ENCODE measurements around the gene EARS2.

DNA sequence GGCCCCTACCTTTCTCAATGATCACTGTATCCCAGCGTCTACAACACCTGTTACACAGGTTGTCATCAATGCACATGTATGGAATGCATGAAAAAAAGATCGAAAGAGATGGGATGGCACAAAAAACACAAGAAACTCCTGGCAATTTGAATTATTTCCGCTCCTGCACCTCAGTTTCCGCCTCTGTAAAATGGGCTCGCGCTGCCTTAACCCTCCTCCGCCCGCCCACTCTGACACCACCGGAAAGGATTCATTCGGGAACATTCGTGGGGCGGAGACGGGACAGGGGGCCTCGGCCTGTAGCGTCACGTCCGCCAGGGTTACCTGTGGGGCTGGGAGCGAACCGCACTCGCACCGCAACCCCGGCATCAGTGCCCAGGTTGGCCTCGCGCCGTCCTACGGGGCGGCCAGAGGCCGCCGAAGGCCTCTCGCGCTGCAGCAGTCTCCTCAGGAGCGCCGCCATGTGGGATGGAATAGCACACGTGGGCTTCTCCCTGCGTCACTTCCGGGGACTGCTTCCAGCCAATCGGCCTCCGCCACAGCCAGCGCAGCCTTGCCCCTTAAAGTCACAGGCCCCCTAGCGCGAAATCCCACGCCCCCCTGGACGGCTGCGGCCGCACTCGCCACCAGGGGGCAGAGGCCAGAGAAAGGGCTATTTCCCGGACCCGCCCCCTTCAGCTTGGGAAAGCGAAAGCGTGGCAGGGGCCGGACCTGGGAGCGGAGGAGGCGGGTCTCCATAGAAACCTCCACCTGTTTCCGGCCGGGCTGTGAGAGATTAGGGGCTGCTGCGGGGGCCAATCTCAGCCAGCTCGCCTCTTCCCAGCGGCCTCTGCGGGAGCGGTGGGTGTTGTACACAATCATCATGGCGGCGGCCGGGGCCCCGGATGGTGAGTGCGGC lies at the start of gene EARS2, which contains the start of gene UBFD1:
- TF ChIP-seq, protein P1, sequence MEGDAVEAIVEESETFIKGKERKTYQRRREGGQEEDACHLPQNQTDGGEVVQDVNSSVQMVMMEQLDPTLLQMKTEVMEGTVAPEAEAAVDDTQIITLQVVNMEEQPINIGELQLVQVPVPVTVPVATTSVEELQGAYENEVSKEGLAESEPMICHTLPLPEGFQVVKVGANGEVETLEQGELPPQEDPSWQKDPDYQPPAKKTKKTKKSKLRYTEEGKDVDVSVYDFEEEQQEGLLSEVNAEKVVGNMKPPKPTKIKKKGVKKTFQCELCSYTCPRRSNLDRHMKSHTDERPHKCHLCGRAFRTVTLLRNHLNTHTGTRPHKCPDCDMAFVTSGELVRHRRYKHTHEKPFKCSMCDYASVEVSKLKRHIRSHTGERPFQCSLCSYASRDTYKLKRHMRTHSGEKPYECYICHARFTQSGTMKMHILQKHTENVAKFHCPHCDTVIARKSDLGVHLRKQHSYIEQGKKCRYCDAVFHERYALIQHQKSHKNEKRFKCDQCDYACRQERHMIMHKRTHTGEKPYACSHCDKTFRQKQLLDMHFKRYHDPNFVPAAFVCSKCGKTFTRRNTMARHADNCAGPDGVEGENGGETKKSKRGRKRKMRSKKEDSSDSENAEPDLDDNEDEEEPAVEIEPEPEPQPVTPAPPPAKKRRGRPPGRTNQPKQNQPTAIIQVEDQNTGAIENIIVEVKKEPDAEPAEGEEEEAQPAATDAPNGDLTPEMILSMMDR (IDR thresholded peaks at IDR 0.05) = peak; percentile 86 to 99 (median 98)
- peak in 2 of 4 donors; percentile 55 to 57 for TF ChIP-seq POLR2A (IDR thresholded peaks at IDR 0.05)
